MM.1S (cell line): ENCODE measurements around the gene UNC93A.

Source experiments
- CTCF ChIP-seq: fragments of 300-600 bp; sonication (generic); IDR thresholded peaks from 2 replicates; pipeline ENCODE4 v1.5.1; 2016; ENCODE audit warnings: antibody characterized with exemption, low read length, mixed read lengths
- EZH2 ChIP-seq: fragments of 300-600 bp; sonication (generic); optimal IDR thresholded peaks from 2 replicates; pipeline ENCODE3; 2017; ENCODE audit warnings: low read depth, mild to moderate bottlenecking, antibody characterized with exemption, low read length, mixed read lengths

GRCh38 chr6:167298127-167298526 lies 7.0 kb downstream of the UNC93A start:
- TF ChIP-seq EZH2 (no peak), CTCF (no peak)
